DMS153 treated with DMSO at 0.1 percent for 48 hours (cell line): Measurements from ENCODE around the gene GPD2.
"Not testable (repeated sequence)": the region's sequence is repeated elsewhere in the genome, so short reads cannot be mapped to it uniquely, and the experiment has no call there.

ENCODE experiments used
- DNase-seq: peaks from one replicate; lab custom pipeline; 2025; ENCODE audit not compliant: unreplicated experiment; lab: John Stamatoyannopoulos, UW

The GPD2 gene

GRCh38 chr2:156473445-156473844 is 37.3 kb downstream of the GPD2 start:
- no peak for DNase-seq

GRCh38 chr2:156474401-156474800 is 38.2 kb downstream of the GPD2 start:
- DNase-seq = no peak

- no peak for DNase-seq
Observed at GRCh38 chr2:156476021-156476849, 40.1 kb downstream of the GPD2 start.

GRCh38 chr2:156476850-156477206 is 40.6 kb downstream of the GPD2 start:
- no peak for DNase-seq

- DNase-seq = no peak
Observed at GRCh38 chr2:156480376-156480775, 44.2 kb downstream of the GPD2 start.

GRCh38 chr2:156481312-156481711 is 45.1 kb downstream of the GPD2 start:
- no peak for DNase-seq

DNA sequence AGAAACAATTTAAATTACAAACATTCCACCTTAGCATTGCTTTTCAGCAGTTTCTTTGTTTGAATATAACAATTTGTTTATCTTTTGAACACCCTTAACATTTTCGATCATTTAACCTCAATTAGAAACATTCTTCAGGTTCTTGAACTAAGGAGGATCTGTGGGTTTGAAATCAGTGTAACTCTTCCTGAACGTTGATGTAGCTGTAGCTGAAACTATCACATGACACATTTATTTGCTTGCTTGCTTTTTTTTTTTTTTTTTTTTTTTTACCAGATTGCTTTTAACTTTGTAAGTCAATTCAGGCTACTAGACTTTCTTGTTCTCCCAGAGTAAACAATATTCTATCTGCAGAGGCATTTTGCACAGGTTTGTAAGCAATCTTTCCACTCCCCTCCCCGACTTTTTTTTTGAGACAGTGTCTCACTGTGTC is 47.6 kb downstream of the GPD2 start:
- no peak for DNase-seq

DNA sequence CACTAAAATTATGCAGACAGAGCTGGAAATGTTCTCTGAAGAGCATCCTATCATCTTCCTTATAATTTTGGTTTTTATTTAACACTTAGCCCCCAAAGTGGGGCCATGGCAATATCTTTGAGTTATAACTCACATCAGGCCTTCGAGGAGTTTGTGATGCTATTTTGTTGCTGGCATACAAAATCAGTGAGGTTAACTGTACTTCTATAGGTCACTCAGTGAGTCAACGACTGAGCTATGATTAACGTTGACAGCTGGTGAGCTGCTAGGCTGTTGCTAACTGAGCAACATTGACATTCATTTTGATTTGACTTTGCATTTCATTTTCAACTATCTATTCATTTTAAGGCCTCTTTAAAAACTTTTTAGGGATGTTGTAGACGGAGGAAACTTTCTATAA is 50.0 kb downstream of the GPD2 start:
- DNase-seq = no peak

- no peak for DNase-seq
Observed at GRCh38 chr2:156486614-156487013, 50.4 kb downstream of the GPD2 start.

DNA sequence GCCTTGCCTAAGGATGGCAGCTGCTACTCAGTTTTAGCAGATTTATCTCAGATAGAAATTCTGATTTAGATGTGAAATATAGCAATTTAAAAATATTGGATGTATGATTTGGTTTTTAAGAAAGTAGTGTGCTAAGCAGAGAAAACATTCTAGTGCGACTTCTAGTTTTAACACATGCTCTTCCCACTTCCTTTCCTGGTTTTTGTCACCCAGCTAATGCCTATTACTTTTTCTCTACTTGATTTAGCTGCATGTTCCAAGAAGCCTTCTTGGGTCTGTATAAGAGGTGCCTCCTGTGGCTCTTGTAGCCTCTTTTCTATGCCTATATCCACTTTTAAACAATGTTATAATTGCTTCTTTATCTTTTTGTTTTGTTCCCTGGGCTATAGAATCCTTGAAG is 53.0 kb downstream of the GPD2 start:
- DNase-seq = no peak

DNA sequence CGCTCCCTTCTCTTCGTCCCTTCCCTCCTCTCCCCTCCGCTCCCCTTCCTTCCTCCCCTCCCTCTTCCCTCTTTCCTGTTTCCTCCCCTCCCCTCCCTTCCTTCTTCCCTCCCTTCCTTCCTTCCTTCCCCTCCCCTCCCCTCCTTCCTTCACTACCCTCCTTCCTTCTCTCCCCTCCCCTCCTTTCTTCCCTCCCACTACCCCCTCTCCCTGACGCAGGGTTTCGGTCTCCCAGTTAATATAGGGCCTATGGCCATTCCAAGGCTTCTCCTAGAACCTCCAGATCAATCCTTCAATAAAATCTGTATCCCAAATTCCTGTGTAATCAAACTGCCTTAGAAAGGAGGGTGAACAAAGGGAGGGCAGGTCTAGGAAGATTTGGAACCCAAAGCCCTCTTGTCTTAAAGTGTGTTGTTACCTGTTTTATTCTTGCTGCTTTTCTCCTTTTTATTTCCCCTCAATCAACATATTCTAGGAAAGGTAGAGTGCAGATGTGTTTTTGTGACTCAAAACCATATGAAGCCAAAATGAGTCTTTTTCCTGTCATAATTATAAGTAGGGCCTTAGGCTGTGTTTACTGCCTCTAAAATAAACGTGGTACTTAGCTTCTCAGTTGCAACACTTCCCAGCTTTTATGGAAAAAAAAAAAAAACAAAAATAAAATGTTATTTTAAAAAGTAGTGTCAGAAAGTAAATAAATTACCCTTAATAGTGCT is 53.7 kb downstream of the GPD2 start:
- DNase-seq = no peak

DNA sequence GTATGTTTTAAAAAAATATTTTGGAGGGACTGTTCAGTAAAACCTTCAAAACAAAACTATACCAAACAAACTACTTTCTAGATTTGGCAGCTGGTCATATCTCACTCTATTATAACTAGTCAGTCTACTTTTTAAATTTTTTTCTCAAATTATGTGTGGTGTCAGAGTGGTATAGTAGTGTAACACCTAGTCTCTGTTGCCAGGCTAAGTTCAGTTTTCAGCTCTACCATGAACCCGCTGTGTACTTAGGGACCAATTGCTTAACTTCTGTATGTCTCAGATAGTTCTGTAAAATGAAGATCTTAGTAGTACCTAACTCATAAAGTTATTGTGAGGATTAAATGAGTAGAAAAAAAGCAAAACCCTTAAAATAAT is 54.3 kb downstream of the GPD2 start:
- no peak for DNase-seq

GRCh38 chr2:156491176-156491575 is 55.0 kb downstream of the GPD2 start:
- no peak for DNase-seq

DNA sequence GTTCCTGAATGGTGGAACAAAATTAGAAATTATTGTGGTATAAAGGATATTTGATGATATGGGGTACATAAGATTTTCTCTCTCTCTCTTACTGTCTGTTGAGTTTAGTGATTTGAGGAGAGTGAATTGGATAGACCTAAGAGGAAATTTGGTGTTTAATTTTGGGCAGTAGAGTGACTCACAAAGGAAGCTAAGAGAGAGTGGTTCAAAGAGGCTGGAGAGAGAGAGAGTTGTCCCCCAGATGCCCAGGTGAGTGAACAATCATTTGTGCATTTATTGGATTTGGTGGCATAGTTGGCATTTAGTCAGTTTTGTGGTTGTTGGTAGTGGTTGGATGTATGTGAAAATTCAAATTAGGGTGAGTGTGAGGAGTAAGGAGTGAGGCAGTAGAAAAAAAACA is 56.8 kb downstream of the GPD2 start:
- DNase-seq = no peak

- not testable (repeated sequence) for DNase-seq
Observed at GRCh38 chr2:156495998-156496397, 59.8 kb downstream of the GPD2 start.

DNA sequence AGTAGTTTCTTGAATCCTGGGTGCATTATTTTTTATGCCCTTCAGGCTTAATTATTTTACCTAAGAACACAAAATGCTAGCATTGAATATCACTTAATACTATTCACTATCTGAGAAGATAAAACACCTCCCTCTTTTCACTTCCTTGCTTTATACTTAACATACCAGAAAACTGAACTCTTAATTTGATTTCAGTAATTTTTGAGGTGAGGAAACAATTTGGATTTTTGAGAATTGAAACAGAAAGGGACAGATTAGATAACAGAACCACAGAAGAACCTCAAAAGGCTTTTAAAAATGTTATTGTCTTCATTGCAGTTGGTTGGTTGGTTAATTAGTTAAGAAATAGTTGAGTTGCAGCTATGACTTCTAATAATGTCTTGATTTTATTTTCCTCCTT is 69.5 kb downstream of the GPD2 start:
- DNase-seq = no peak

DNA sequence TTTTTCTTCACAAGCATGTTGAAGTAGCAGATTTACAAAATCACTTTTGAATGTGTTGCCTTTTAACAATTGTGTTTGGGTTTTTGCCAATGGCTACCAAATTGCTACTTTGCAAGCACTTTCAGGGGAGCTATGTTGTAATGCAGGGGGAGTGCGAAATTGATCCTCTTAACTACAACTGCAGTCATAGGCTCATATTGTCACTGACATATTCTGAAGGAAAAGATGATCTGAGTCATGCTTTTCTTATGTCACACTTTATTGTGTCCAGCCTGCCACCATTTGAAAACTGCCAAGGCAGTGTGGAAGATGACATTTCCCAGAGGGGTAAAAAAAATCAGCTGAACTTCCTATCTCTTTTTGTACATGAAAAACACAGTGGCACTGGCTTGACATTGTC is 74.9 kb downstream of the GPD2 start:
- no peak for DNase-seq

GRCh38 chr2:156511803-156512202 is 75.6 kb downstream of the GPD2 start:
- DNase-seq = no peak

GRCh38 chr2:156512451-156512850 is 76.3 kb downstream of the GPD2 start:
- DNase-seq = no peak

GRCh38 chr2:156513219-156513618 is 77.0 kb downstream of the GPD2 start:
- DNase-seq = no peak

GRCh38 chr2:156517419-156517818 is 81.2 kb downstream of the GPD2 start:
- DNase-seq = no peak

DNA sequence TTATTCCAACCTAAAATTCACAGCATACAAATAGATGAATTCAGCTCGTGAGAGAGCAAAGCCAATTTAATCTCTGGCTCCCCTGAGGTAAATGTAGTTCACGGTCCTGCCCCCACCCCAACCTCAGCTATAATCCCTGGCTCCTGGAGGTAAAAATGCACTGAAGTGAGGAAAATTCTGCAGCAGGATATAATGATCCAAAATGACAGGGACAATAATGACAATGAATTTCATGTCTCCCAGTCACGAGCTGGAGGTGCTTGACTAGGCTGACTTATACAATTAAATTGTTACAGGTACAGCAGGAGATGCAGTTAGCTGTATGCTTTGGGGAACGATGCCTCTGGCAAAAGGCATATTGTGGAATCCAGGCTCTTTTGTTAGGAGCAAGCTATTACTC is 82.0 kb downstream of the GPD2 start:
- DNase-seq = no peak
